Lung (tissue), 12 donors: ENCODE measurements around the gene TBCD. TPM values are rescaled to one million over a fixed set of nuclear protein-coding genes. Genes with fewer than 3 reads are reported as not detected.

Experiments used
- ATAC-seq: fragments of 200-7000 bp; cut with Tn5 transposase; one replicate; pipeline ENCODE4 v1.9.1; 2020; ENCODE audit warnings: moderate number of reproducible peaks; ENCODE audit not compliant: insufficient read depth, low FRiP score
- DNase-seq, 3 donors: peaks; one replicate each; pipeline ENCODE4 v3.0.0-alpha.2; 2013 to 2017
- H3K27ac ChIP-seq, 2 donors: one replicate each; pipeline ENCODE4 v1.5.1; 2013; ENCODE audit warnings: mild to moderate bottlenecking in 2 of 2, moderate library complexity in 2 of 2, control low read depth in 1 of 2, inconsistent platforms in 1 of 2, low read depth in 1 of 2, low read length in 1 of 2
- H3K27me3 ChIP-seq, 3 donors: one replicate each; pipeline ENCODE4 v1.5.1; 2013; ENCODE audit warnings: low read length in 2 of 3; ENCODE audit not compliant: control insufficient read depth in 3 of 3, insufficient read depth in 3 of 3
- H3K36me3 ChIP-seq, 4 donors: one replicate each; pipeline ENCODE4 v1.5.1; 2013; ENCODE audit warnings: low read length in 4 of 4, mild to moderate bottlenecking in 1 of 4, moderate library complexity in 1 of 4; ENCODE audit not compliant: control insufficient read depth in 4 of 4, insufficient read depth in 4 of 4
- H3K4me1 ChIP-seq, 5 donors: one replicate each; pipeline ENCODE4 v1.5.1; 2013; ENCODE audit warnings: low read length in 5 of 5, mild to moderate bottlenecking in 2 of 5, moderate library complexity in 1 of 5; ENCODE audit not compliant: control insufficient read depth in 5 of 5, insufficient read depth in 5 of 5
- H3K4me3 ChIP-seq: one replicate; pipeline ENCODE4 v1.5.1; 2013; ENCODE audit warnings: mild to moderate bottlenecking, control low read depth, moderate library complexity
- H3K9ac ChIP-seq, 2 donors: one replicate each; pipeline ENCODE4 v1.5.1; 2013; ENCODE audit warnings: low read length in 2 of 2, control low read depth in 1 of 2; ENCODE audit not compliant: insufficient read depth in 1 of 2
- H3K9me3 ChIP-seq, 4 donors: one replicate each; pipeline ENCODE4 v1.5.1; 2013; ENCODE audit warnings: low read length in 3 of 4, mild to moderate bottlenecking in 1 of 4, moderate library complexity in 1 of 4; ENCODE audit not compliant: control insufficient read depth in 4 of 4, insufficient read depth in 3 of 4
- CTCF ChIP-seq: IDR thresholded peaks from 2 replicates; pipeline ENCODE4 v1.5.1; 2012; ENCODE audit warnings: mild to moderate bottlenecking; ENCODE audit errors: control extremely low read depth, extremely low read depth
- WGBS, 2 donors: extraction: QIAGEN DNeasy Blood & Tissue Kit; methylation state at CpG; one replicate each; pipeline ENCODE4 v1.1.7; 2013; 5-methylcytosine and 5-hydroxymethylcytosine counted together
- polyA plus RNA-seq, 2 donors: library from polyadenylated mRNA; stranded (reverse); fragments of 200-250 nt; gene quantifications; one replicate each; pipeline ENCODE4 v1.2.1, GENCODE V29; 2013
- total RNA-seq, 2 donors: library from RNA; depleted of rRNA in 1 of 2; stranded (reverse); fragments of >200 nt in 1 of 2; gene quantifications; one replicate each; pipeline ENCODE4 v1.2.1, GENCODE V29; 2014 to 2021
- donor health status: control.
- donor health status: control.
- donor health status: Bipolar disorder and iron deficiency.
- donor health status: healthy.
- donor health status: DM: yes; HTN: yes; CAD: no.

TBCD gene
- total and polyA plus RNA-seq, 4 donors = 57.6 to 119 (median 90.3) TPM

GRCh38 chr17:82814834-82815233 lies 63.0 kb downstream of the TBCD start:
- Histone ChIP-seq H3K36me3 (peaks cover 0 to 33% (median 22%) of the 10 kb centered on the region in 4 donors), H3K27ac (no peak overlapping the region), H3K9ac (no peak overlapping the region), H3K27me3 (no peaks in the 10 kb centered on the region), H3K9me3 (no peaks in the 10 kb centered on the region), H3K4me3 (no peak overlapping the region), H3K4me1 (peaks cover 0 to 3% (median 0%) of the 10 kb centered on the region in 5 donors)
- DNase-seq (no peak), ATAC-seq (no peak)
- TF ChIP-seq CTCF = no peak
- 97 to 98% methylated on average over 20 of the region's 20 CpGs for WGBS, 2 donors

GRCh38 chr17:82815354-82815753 lies 63.5 kb downstream of the TBCD start:
- ATAC-seq (no peak), DNase-seq (no peak)
- H3K36me3 ChIP-seq = peaks cover 0 to 37% (median 22%) of the 10 kb centered on the region in 4 donors

GRCh38 chr17:82815790-82816305 lies 64.0 kb downstream of the TBCD start:
- no peak overlapping the region for H3K9ac ChIP-seq
- WGBS, 2 donors = 72 to 75% methylated on average over 13 of the region's 13 CpGs
- H3K4me1 ChIP-seq = peaks cover 0 to 3% (median 0%) of the 10 kb centered on the region in 5 donors
- ATAC-seq (no peak), DNase-seq (no peak)
- no peaks in the 10 kb centered on the region for H3K27me3 ChIP-seq
- H3K27ac ChIP-seq = peak overlapping the region in 1 of 2 donors; percentile 32
- peaks cover 0 to 7% (median under 1%) of the 10 kb centered on the region in 4 donors for H3K9me3 ChIP-seq
- H3K4me3 ChIP-seq = no peak overlapping the region
- H3K36me3 ChIP-seq = peaks cover 0 to 39% (median 19%) of the 10 kb centered on the region in 4 donors
- TF ChIP-seq CTCF = no peak

More at GRCh38 chr17:82815354-82815753, 63.5 kb downstream of the TBCD start:
- H3K4me1 ChIP-seq = peaks cover 0 to 3% (median 0%) of the 10 kb centered on the region in 5 donors
- peaks cover 0 to 4% (median under 1%) of the 10 kb centered on the region in 4 donors for H3K9me3 ChIP-seq
- no peak overlapping the region for H3K9ac ChIP-seq
- H3K27ac ChIP-seq = no peak overlapping the region
- WGBS, 2 donors = 80 to 81% methylated on average over 5 of the region's 5 CpGs
- no peaks in the 10 kb centered on the region for H3K27me3 ChIP-seq
- TF ChIP-seq CTCF = no peak
- H3K4me3 ChIP-seq = no peak overlapping the region
